NK-92 treated with Interleukin-12 subunit alpha and Interleukin-12 subunit beta, amount 100 ng/mL, for 24 hours (cell line): ENCODE measurements around the gene C20orf204.
"Not testable (repeated sequence)": the region's sequence is repeated elsewhere in the genome, so short reads cannot be mapped to it uniquely, and the experiment has no call there.

Source experiments
- DNase-seq: peaks from one replicate; lab custom pipeline; 2025; lab: John Stamatoyannopoulos, UW

C20orf204 gene

DNA sequence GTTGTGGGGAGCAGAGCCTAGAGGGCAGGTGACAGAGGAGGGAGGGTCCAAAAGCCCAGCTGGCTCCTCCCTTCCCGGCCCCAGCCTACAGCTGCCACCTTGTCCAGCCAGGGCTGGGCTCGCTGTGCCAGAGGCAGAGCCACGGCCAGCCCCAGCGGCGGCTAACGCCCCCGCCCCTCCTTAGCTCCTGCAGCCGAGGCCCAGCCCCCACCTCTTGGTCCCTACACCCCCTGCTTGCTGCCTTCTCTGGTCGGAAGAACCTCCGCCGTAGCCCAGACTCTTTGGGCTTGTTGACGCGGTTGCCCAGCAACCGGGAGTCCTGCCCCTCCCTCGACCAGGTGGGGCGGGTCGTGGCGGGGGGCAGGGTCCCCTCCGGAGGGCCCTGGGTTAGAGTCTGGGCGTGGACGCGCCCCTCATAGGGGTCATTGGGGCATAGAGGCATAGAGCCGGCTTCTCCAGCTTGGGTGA is 48.7 kb downstream of the C20orf204 start:
- DNase-seq = no peak

DNA sequence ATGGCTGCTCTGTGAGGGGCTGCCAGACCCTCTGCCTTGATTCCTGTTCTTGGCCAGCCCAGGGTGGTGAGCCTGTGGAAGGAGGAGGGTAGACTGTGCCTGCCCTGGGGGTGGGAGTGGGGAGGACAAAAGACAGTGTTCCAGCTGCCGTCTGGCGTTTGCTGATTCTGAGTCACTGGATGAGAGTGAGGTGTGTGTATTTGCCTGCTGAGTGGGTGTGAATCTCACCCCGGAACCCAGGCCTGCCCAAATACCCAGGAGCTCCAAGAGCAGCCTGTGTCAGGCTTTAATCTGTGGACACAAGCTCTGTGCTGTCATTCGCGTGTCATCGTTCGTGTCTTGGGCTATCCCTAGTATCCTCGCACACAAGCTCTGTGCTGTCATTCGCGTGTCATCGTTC is 50.8 kb downstream of the C20orf204 start:
- no peak for DNase-seq

DNA sequence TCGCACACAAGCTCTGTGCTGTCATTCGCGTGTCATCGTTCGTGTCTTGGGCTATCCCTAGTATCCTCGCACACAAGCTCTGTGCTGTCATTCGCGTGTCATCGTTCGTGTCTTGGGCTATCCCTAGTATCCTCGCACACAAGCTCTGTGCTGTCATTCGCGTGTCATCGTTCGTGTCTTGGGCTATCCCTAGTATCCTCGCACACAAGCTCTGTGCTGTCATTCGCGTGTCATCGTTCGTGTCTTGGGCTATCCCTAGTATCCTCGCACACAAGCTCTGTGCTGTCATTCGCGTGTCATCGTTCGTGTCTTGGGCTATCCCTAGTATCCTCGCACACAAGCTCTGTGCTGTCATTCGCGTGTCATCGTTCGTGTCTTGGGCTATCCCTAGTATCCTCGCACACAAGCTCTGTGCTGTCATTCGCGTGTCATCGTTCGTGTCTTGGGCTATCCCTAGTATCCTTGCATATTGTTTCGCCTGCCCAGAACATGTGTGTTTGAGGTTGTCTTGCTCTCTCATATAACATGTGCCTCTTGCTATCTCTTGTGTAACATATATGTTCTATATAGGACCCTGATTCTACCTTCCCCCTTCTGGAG is 51.3 kb downstream of the C20orf204 start:
- DNase-seq = not testable (repeated sequence)

DNA sequence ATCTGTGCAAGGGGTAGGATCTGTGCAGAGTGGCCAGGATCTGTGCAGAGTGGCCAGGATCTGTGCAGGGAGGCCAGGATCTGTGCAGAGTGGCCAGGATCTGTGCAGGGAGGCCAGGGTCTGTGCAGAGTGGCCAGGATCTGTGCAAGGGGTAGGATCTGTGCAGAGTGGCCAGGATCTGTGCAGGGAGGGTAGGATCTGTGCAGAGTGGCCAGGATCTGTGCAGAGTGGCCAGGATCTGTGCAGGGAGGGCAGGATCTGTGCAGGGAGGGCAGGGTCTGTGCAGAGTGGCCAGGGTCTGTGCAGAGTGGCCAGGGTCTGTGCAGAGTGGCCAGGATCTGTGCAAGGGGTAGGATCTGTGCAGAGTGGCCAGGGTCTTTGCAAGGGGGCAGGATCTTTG is 52.6 kb downstream of the C20orf204 start:
- DNase-seq = not testable (repeated sequence)
